Amniotic stem cell (primary cell): Measurements from ENCODE around the gene COL18A1.

Source experiments
- DNase-seq: peaks from one replicate; lab custom pipeline; 2025; lab: John Stamatoyannopoulos, UW

COL18A1 gene

GRCh38 chr21:45383111-45383614 is 21.8 kb upstream of the COL18A1 start:
- DNase-seq: no peak

- no peak for DNase-seq
These were observed 21.3 kb upstream of the COL18A1 start for GRCh38 chr21:45383615-45384201.

- no peak for DNase-seq
These were observed 20.1 kb upstream of the COL18A1 start for GRCh38 chr21:45384656-45385548.

- DNase-seq: no peak
These were observed 19.4 kb upstream of the COL18A1 start for GRCh38 chr21:45385549-45386050.

GRCh38 chr21:45386336-45386727 is 18.6 kb upstream of the COL18A1 start:
- DNase-seq: no peak

- DNase-seq: peak; percentile 70
These were observed 18.1 kb upstream of the COL18A1 start for GRCh38 chr21:45386728-45387371.

GRCh38 chr21:45387506-45387905 is 17.5 kb upstream of the COL18A1 start:
- no peak for DNase-seq

- DNase-seq: no peak
These were observed 16.9 kb upstream of the COL18A1 start for GRCh38 chr21:45388011-45388521.

- no peak for DNase-seq
These were observed 16.2 kb upstream of the COL18A1 start for GRCh38 chr21:45388611-45389296.

- no peak for DNase-seq
These were observed 14.7 kb upstream of the COL18A1 start for GRCh38 chr21:45390121-45390751.

- no peak for DNase-seq
These were observed 13.9 kb upstream of the COL18A1 start for GRCh38 chr21:45390831-45391742.

GRCh38 chr21:45391743-45392572 is 13.0 kb upstream of the COL18A1 start:
- DNase-seq: no peak

GRCh38 chr21:45392573-45392971 is 12.4 kb upstream of the COL18A1 start:
- no peak for DNase-seq

- DNase-seq: no peak
These were observed 11.9 kb upstream of the COL18A1 start for GRCh38 chr21:45393021-45393420.

- no peak for DNase-seq
These were observed 10.9 kb upstream of the COL18A1 start for GRCh38 chr21:45393833-45394638.

GRCh38 chr21:45396620-45396995 is 8.4 kb upstream of the COL18A1 start:
- DNase-seq: no peak

GRCh38 chr21:45397381-45397780 is 7.6 kb upstream of the COL18A1 start:
- DNase-seq: no peak

- no peak for DNase-seq
These were observed 3.9 kb upstream of the COL18A1 start for GRCh38 chr21:45401054-45401518.
